Brain microvascular endothelial cell (primary cell): Measurements from ENCODE around the gene SUPT3H.
A peak's percentile ranks its signal among the peaks of the same experiment; 100 is the strongest.

Experiments
- DNase-seq: peaks from one replicate; pipeline ENCODE4 v3.0.0-alpha.2; 2020
- H3K27ac ChIP-seq: fragments of 250-450 bp; sonication (Bioruptor Pico); 2 replicates; pipeline ENCODE4 v1.5.1; 2020; ENCODE audit warnings: mild to moderate bottlenecking, moderate library complexity
- H3K27me3 ChIP-seq: fragments of 250-450 bp; sonication (Bioruptor Pico); replicated peaks from 2 replicates; pipeline ENCODE4 v1.5.1; 2020; ENCODE audit warnings: mild to moderate bottlenecking
- H3K36me3 ChIP-seq: fragments of 250-450 bp; sonication (Bioruptor Pico); replicated peaks from 2 replicates; pipeline ENCODE4 v1.5.1; 2020; ENCODE audit warnings: mild to moderate bottlenecking
- H3K4me3 ChIP-seq: 2 replicates; pipeline ENCODE4 v1.5.1; 2011; ENCODE audit warnings: low read depth, mild to moderate bottlenecking, control low read depth, low read length, moderate library complexity
- CTCF ChIP-seq: IDR thresholded peaks from 2 replicates; pipeline ENCODE4 v1.5.1; 2011; ENCODE audit warnings: low read depth, mild to moderate bottlenecking, moderate library complexity, low read length, control low read depth, inconsistent platforms; ENCODE audit errors: missing control alignments
- in situ Hi-C: cut with HindIII; loops from 2 replicates; pipeline ENCODE4 v1.10.0; 2017; ENCODE audit warnings: low sequenced_read_pairs, low pct_ligation_motif_present

SUPT3H gene

GRCh38 chr6:45310118-45310788 is 67.5 kb downstream of the SUPT3H start:
- Histone ChIP-seq H3K4me3 (no peak overlapping the region), H3K36me3 (no peaks in the 10 kb centered on the region), H3K27me3 (no peaks in the 10 kb centered on the region), H3K27ac (no peak overlapping the region)
- DNase-seq, result no peak
- in situ Hi-C loops, result no loop called here
- peak; percentile 15 for TF ChIP-seq CTCF

- H3K27ac ChIP-seq, result no peak overlapping the region
- H3K36me3 ChIP-seq, result no peaks in the 10 kb centered on the region
- in situ Hi-C loops, result no loop called here
- H3K4me3 ChIP-seq, result no peak overlapping the region
- no peak for TF ChIP-seq CTCF
- H3K27me3 ChIP-seq, result no peaks in the 10 kb centered on the region
- no peak for DNase-seq
Measured at GRCh38 chr6:45305546-45305945, 72.2 kb downstream of the SUPT3H start.

- no peaks in the 10 kb centered on the region for H3K36me3 ChIP-seq
- in situ Hi-C loops, result no loop called here
- H3K27me3 ChIP-seq, result no peaks in the 10 kb centered on the region
- H3K27ac ChIP-seq, result no peak overlapping the region
- no peak for TF ChIP-seq CTCF
- no peak overlapping the region for H3K4me3 ChIP-seq
- DNase-seq, result no peak
Measured at GRCh38 chr6:45302832-45303231, 74.9 kb downstream of the SUPT3H start.

GRCh38 chr6:45301348-45302142 is 76.2 kb downstream of the SUPT3H start:
- Histone ChIP-seq H3K27ac (no peak overlapping the region), H3K27me3 (no peaks in the 10 kb centered on the region), H3K36me3 (no peaks in the 10 kb centered on the region), H3K4me3 (no peak overlapping the region)
- DNase-seq, result no peak
- in situ Hi-C loops, result no loop called here
- no peak for TF ChIP-seq CTCF

- in situ Hi-C loops, result no loop called here
- Histone ChIP-seq H3K27ac (no peak overlapping the region), H3K27me3 (no peaks in the 10 kb centered on the region), H3K36me3 (no peaks in the 10 kb centered on the region), H3K4me3 (no peak overlapping the region)
- no peak for DNase-seq
- no peak for TF ChIP-seq CTCF
Measured at GRCh38 chr6:45300736-45301135, 77.0 kb downstream of the SUPT3H start.
